SK-N-SH treated with all-trans-retinoic acid at 6 μM for 48 hours (cell line): ENCODE measurements around the gene HEMK1.

ENCODE experiments used
- ATAC-seq: fragments of 200-7000 bp; cut with Tn5 transposase; 3 replicates; pipeline ENCODE4 v1.9.1; 2020; ENCODE audit warnings: mild to moderate bottlenecking, moderate library complexity
- CREB5 ChIP-seq: fragments of 250-450 bp; sonication (Bioruptor Pico); IDR thresholded peaks from 2 replicates; pipeline ENCODE4 v1.5.1; 2020; ENCODE audit warnings: low read depth, mild to moderate bottlenecking, moderate library complexity
- CSDC2 ChIP-seq: fragments of 250-450 bp; sonication (Bioruptor Pico); IDR thresholded peaks from 2 replicates; pipeline ENCODE4 v1.5.0; 2020; ENCODE audit warnings: mild to moderate bottlenecking, moderate library complexity
- CSRNP3 ChIP-seq: fragments of 250-450 bp; sonication (Bioruptor Pico); IDR thresholded peaks from 2 replicates; pipeline ENCODE4 v1.5.1; 2021; ENCODE audit warnings: mild to moderate bottlenecking, moderate library complexity
- ESRRG ChIP-seq: fragments of 250-450 bp; sonication (Bioruptor Pico); IDR thresholded peaks from 2 replicates; pipeline ENCODE4 v1.6.1; 2021; ENCODE audit warnings: mild to moderate bottlenecking
- GLIS3 ChIP-seq: fragments of 250-450 bp; sonication (Bioruptor Pico); IDR thresholded peaks from 2 replicates; pipeline ENCODE4 v1.5.0; 2020; ENCODE audit warnings: mild to moderate bottlenecking, moderate library complexity
- ISL1 ChIP-seq: fragments of 250-450 bp; sonication (Bioruptor Pico); IDR thresholded peaks from 2 replicates; pipeline ENCODE4 v2.1.2; 2022; ENCODE audit warnings: mild to moderate bottlenecking, moderate library complexity
- OSR1 ChIP-seq: fragments of 250-450 bp; sonication (Bioruptor Pico); IDR thresholded peaks from 2 replicates; pipeline ENCODE4 v1.8.0; 2022; ENCODE audit warnings: moderate library complexity, mild to moderate bottlenecking, inconsistent platforms
- PATZ1 ChIP-seq: fragments of 250-450 bp; sonication (Bioruptor Pico); IDR thresholded peaks from 2 replicates; pipeline ENCODE4 v1.8.0; 2020; ENCODE audit warnings: mild to moderate bottlenecking, moderate library complexity, borderline replicate concordance
- POU6F1 ChIP-seq: fragments of 250-450 bp; sonication (Bioruptor Pico); IDR thresholded peaks from 2 replicates; pipeline ENCODE4 v1.8.0; 2021; ENCODE audit warnings: low read depth, mild to moderate bottlenecking, moderate library complexity, borderline replicate concordance
- PPARA ChIP-seq: fragments of 250-450 bp; sonication (Bioruptor Pico); IDR thresholded peaks from 2 replicates; pipeline ENCODE4 v1.5.0; 2020; ENCODE audit warnings: mild to moderate bottlenecking, borderline replicate concordance
- RARB ChIP-seq: fragments of 250-450 bp; sonication (Bioruptor Pico); IDR thresholded peaks from 2 replicates; pipeline ENCODE4 v1.8.0; 2021; ENCODE audit warnings: mild to moderate bottlenecking, moderate library complexity
- SNAI2 ChIP-seq: fragments of 250-450 bp; sonication (Bioruptor Pico); IDR thresholded peaks from 2 replicates; pipeline ENCODE4 v1.5.0; 2020; ENCODE audit warnings: mild to moderate bottlenecking, moderate library complexity
- TCF4 ChIP-seq: fragments of 250-450 bp; sonication (Bioruptor Pico); IDR thresholded peaks from 2 replicates; pipeline ENCODE4 v1.8.0; 2021; ENCODE audit warnings: mild to moderate bottlenecking, moderate library complexity, borderline replicate concordance
- TSHZ2 ChIP-seq: fragments of 250-450 bp; sonication (Bioruptor Pico); IDR thresholded peaks from 2 replicates; pipeline ENCODE4 v1.5.0; 2020; ENCODE audit warnings: mild to moderate bottlenecking, moderate library complexity
- ZFP3 ChIP-seq: fragments of 250-450 bp; sonication (Bioruptor Pico); IDR thresholded peaks from 2 replicates; pipeline ENCODE4 v1.5.0; 2020; ENCODE audit warnings: mild to moderate bottlenecking, moderate library complexity
- ZFP30 ChIP-seq: fragments of 450-650 bp; formaldehyde crosslinking; IDR thresholded peaks from 2 replicates; pipeline ENCODE4 v1.5.0; 2022; ENCODE audit warnings: mild to moderate bottlenecking, moderate library complexity
- ZNF565 ChIP-seq: fragments of 450-650 bp; formaldehyde crosslinking; conservative IDR thresholded peaks from 2 replicates; pipeline ENCODE4 v1.5.0; 2020; ENCODE audit warnings: low read depth, mild to moderate bottlenecking, moderate library complexity
- ZNF70 ChIP-seq: fragments of 450-650 bp; formaldehyde crosslinking; IDR thresholded peaks from 2 replicates; pipeline ENCODE4 v1.5.0; 2020; ENCODE audit warnings: mild to moderate bottlenecking, moderate library complexity
- ZNF8 ChIP-seq: fragments of 450-650 bp; formaldehyde crosslinking; IDR thresholded peaks from 2 replicates; pipeline ENCODE4 v1.5.0; 2020; ENCODE audit warnings: mild to moderate bottlenecking, moderate library complexity

Gene HEMK1

GRCh38 chr3:50539356-50540286, 29.7 kb upstream of the HEMK1 start:
- no peak for ATAC-seq
- TF ChIP-seq ZNF70 (CRISPR knock-in tag), result no peak
- no peak for TF ChIP-seq ZNF565 (CRISPR knock-in tag)
- no peak for TF ChIP-seq SNAI2
- TF ChIP-seq ESRRG (CRISPR knock-in tag), result no peak
- TF ChIP-seq OSR1 (CRISPR knock-in tag), result no peak
- TF ChIP-seq GLIS3 (CRISPR knock-in tag), result no peak
- TF ChIP-seq POU6F1 (CRISPR knock-in tag), result no peak
- no peak for TF ChIP-seq PATZ1
- no peak for TF ChIP-seq ISL1
- TF ChIP-seq TSHZ2 (CRISPR knock-in tag), result no peak
- no peak for TF ChIP-seq ZFP3
- no peak for TF ChIP-seq CSDC2
- no peak for TF ChIP-seq CREB5

GRCh38 chr3:50542177-50543034, 26.9 kb upstream of the HEMK1 start:
- no peak for TF ChIP-seq CSDC2
- TF ChIP-seq ZNF70 (CRISPR knock-in tag), result 0 out of 2 replicates have a peak, but pooled peaks have one; percentile 17

GRCh38 chr3:50545781-50546180, 23.5 kb upstream of the HEMK1 start:
- TF ChIP-seq TSHZ2 (CRISPR knock-in tag) (no peak), ESRRG (CRISPR knock-in tag) (no peak), CREB5 (no peak), GLIS3 (CRISPR knock-in tag) (no peak), SNAI2 (no peak), ZFP30 (CRISPR knock-in tag) (no peak), RARB (CRISPR knock-in tag) (no peak), TCF4 (no peak), PPARA (no peak), CSRNP3 (CRISPR knock-in tag) (no peak), ZNF565 (CRISPR knock-in tag) (no peak), POU6F1 (CRISPR knock-in tag) (no peak), ZNF8 (CRISPR knock-in tag) (no peak), ISL1 (no peak)
- no peak for ATAC-seq

More at GRCh38 chr3:50542177-50543034, 26.9 kb upstream of the HEMK1 start:
- peak; percentile 90 for ATAC-seq
